ENCODE results near the gene AOC3. TPM values are rescaled to one million over a fixed set of nuclear protein-coding genes. Genes with fewer than 3 reads are reported as not detected.

AOC3 gene, protein sequence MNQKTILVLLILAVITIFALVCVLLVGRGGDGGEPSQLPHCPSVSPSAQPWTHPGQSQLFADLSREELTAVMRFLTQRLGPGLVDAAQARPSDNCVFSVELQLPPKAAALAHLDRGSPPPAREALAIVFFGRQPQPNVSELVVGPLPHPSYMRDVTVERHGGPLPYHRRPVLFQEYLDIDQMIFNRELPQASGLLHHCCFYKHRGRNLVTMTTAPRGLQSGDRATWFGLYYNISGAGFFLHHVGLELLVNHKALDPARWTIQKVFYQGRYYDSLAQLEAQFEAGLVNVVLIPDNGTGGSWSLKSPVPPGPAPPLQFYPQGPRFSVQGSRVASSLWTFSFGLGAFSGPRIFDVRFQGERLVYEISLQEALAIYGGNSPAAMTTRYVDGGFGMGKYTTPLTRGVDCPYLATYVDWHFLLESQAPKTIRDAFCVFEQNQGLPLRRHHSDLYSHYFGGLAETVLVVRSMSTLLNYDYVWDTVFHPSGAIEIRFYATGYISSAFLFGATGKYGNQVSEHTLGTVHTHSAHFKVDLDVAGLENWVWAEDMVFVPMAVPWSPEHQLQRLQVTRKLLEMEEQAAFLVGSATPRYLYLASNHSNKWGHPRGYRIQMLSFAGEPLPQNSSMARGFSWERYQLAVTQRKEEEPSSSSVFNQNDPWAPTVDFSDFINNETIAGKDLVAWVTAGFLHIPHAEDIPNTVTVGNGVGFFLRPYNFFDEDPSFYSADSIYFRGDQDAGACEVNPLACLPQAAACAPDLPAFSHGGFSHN
- total RNA-seq: 16.2 TPM

DNA sequence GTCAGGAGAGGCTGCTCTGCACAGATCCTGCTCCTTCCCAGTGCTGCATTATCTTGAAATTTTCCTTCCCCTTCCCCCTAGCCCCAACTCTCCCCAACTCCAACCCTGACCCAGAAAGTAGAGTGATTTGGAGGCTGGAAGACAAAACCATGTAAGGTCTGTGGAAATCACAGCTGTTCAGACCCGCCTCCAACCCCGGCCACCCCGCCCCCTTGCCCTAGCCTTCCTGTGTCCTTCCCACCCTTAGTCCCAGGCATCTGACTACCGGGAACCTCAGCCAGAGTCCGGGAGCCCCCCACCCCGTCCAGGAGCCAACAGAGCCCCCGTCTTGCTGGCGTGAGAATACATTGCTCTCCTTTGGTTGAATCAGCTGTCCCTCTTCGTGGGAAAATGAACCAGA is at the start of gene AOC3:
Gene AOC3 (plus strand): TSS at position 246 of the 400 bp plus-strand sequence. CDS start 145 bp downstream, at position 391.
- Histone ChIP-seq H3K9ac (ENCODE audit: low read depth in 1 of 3, low read length in 3 of 3) (peak within 1 kb of the TSS; percentile 50 to 74 (median 51)), H3K4me3 (ENCODE audit: low read length in 3 of 3) (peak within 1 kb of the TSS; percentile 40 to 72 (median 69)), H3K27ac (ENCODE audit: low read depth, low read length) (peak within 1 kb of the TSS; percentile 75), H3K4me1 (ENCODE audit: control insufficient read depth in 3 of 3, insufficient read depth in 3 of 3, low read length in 3 of 3) (peaks cover 3 to 13% (median 6%) of the 10 kb centered on the region in 3 donors), H3K9me3 (ENCODE audit: control insufficient read depth in 3 of 3, low read length in 3 of 3) (no peaks in the 10 kb centered on the region), H3K36me3 (ENCODE audit: control insufficient read depth in 3 of 3, insufficient read depth in 3 of 3, low read length in 3 of 3) (peaks cover 1 to 2% (median 2%) of the 10 kb centered on the region in 3 donors), H3K27me3 (ENCODE audit: control insufficient read depth in 3 of 3, insufficient read depth in 3 of 3, low read length in 3 of 3) (peaks cover 3 to 23% (median 6%) of the 10 kb centered on the region in 3 donors)

DNA sequence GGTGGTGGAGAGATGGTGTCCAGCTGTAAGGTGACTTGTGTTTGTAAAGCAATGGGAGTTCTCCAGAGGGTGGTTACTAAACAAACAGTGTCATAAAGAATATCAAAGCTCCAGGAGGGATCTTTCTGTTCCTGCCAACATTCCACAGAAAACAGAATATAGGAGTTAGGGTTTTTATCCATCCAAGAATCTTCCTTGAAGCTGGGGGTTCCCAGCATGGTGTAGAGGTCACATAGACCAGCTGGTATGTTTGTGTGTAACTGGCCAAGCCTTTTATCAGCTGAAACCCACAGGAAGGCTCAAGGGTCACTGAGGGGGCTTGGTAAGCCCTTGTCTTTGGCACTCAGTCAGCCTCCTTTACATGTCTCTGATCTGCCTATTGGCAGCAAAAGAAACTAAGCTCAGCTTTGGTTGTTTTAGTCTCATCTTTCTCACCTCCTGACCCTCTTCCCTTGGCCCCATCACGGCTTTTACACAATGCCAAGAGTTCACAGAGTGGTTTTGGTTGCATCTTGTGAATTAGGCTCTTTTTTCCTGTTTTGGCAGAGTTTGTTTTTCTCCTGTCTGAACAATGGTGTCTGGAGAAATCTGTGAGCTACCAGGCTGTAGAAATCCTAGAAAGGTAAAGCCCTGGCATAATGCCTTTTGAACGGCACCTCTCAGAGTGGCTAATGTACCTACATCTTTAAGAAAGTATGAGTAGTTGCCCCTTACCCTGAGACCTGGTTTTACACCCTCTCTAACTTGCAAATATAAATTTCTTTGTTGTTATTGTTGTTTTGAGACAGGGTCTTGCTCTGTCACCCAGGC is 47.7 kb upstream of the AOC3 start:
- H3K27ac ChIP-seq (ENCODE audit: low read depth, low read length): no peak overlapping the region
- no peak overlapping the region for H3K4me3 ChIP-seq (ENCODE audit: low read length in 3 of 3)
- H3K9ac ChIP-seq (ENCODE audit: low read depth in 1 of 3, low read length in 3 of 3): no peak overlapping the region
- H3K4me1 ChIP-seq (ENCODE audit: control insufficient read depth in 3 of 3, insufficient read depth in 3 of 3, low read length in 3 of 3): peaks cover 5 to 8% (median 5%) of the 10 kb centered on the region in 3 donors
- H3K36me3 ChIP-seq (ENCODE audit: control insufficient read depth in 3 of 3, insufficient read depth in 3 of 3, low read length in 3 of 3): peaks cover 0 to 2% (median 0%) of the 10 kb centered on the region in 3 donors
- no peaks in the 10 kb centered on the region for H3K9me3 ChIP-seq (ENCODE audit: control insufficient read depth in 3 of 3, low read length in 3 of 3)
- H3K27me3 ChIP-seq (ENCODE audit: control insufficient read depth in 3 of 3, insufficient read depth in 3 of 3, low read length in 3 of 3): no peaks in the 10 kb centered on the region

- no peak overlapping the region for H3K27ac ChIP-seq (ENCODE audit: low read depth, low read length)
- H3K27me3 ChIP-seq (ENCODE audit: control insufficient read depth in 3 of 3, insufficient read depth in 3 of 3, low read length in 3 of 3): no peaks in the 10 kb centered on the region
- H3K4me1 ChIP-seq (ENCODE audit: control insufficient read depth in 3 of 3, insufficient read depth in 3 of 3, low read length in 3 of 3): no peaks in the 10 kb centered on the region
- no peak overlapping the region for H3K9ac ChIP-seq (ENCODE audit: low read depth in 1 of 3, low read length in 3 of 3)
- H3K36me3 ChIP-seq (ENCODE audit: control insufficient read depth in 3 of 3, insufficient read depth in 3 of 3, low read length in 3 of 3): peaks cover 0 to 3% (median under 1%) of the 10 kb centered on the region in 3 donors
- H3K9me3 ChIP-seq (ENCODE audit: control insufficient read depth in 3 of 3, low read length in 3 of 3): no peaks in the 10 kb centered on the region
- no peak overlapping the region for H3K4me3 ChIP-seq (ENCODE audit: low read length in 3 of 3)
These were observed 46.1 kb upstream of the AOC3 start for GRCh38 chr17:42804918-42805367.

GRCh38 chr17:42806249-42806648 is 44.8 kb upstream of the AOC3 start:
- no peak overlapping the region for H3K9ac ChIP-seq (ENCODE audit: low read depth in 1 of 3, low read length in 3 of 3)
- H3K4me3 ChIP-seq (ENCODE audit: low read length in 3 of 3): no peak overlapping the region
- H3K9me3 ChIP-seq (ENCODE audit: control insufficient read depth in 3 of 3, low read length in 3 of 3): no peaks in the 10 kb centered on the region
- H3K27me3 ChIP-seq (ENCODE audit: control insufficient read depth in 3 of 3, insufficient read depth in 3 of 3, low read length in 3 of 3): no peaks in the 10 kb centered on the region
- no peak overlapping the region for H3K27ac ChIP-seq (ENCODE audit: low read depth, low read length)
- no peaks in the 10 kb centered on the region for H3K4me1 ChIP-seq (ENCODE audit: control insufficient read depth in 3 of 3, insufficient read depth in 3 of 3, low read length in 3 of 3)
- peaks cover 7 to 13% (median 10%) of the 10 kb centered on the region in 3 donors for H3K36me3 ChIP-seq (ENCODE audit: control insufficient read depth in 3 of 3, insufficient read depth in 3 of 3, low read length in 3 of 3)

DNA sequence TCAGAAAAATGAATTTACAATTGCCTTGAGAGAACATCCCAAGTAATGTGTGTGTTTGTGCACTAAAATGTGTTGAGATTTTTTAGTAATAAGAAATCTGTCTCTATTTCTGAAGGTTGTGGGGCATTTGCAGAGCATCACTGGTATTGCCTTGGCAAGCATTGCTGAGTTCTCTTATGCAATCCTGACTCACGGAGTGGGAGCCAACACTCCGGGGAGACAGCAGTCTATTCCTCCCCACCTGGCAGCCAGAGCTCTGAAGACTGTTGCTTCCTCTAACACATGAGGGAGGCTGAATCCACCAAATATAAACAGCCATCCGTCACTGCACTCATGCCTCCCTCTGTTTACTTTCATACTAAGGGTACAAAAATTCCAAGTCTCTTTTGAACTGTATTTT is 41.7 kb upstream of the AOC3 start:
- H3K9me3 ChIP-seq (ENCODE audit: control insufficient read depth in 3 of 3, low read length in 3 of 3): no peaks in the 10 kb centered on the region
- no peak overlapping the region for H3K9ac ChIP-seq (ENCODE audit: low read depth in 1 of 3, low read length in 3 of 3)
- H3K4me1 ChIP-seq (ENCODE audit: control insufficient read depth in 3 of 3, insufficient read depth in 3 of 3, low read length in 3 of 3): no peaks in the 10 kb centered on the region
- no peak overlapping the region for H3K27ac ChIP-seq (ENCODE audit: low read depth, low read length)
- peaks cover 18 to 30% (median 26%) of the 10 kb centered on the region in 3 donors for H3K36me3 ChIP-seq (ENCODE audit: control insufficient read depth in 3 of 3, insufficient read depth in 3 of 3, low read length in 3 of 3)
- no peaks in the 10 kb centered on the region for H3K27me3 ChIP-seq (ENCODE audit: control insufficient read depth in 3 of 3, insufficient read depth in 3 of 3, low read length in 3 of 3)
- no peak overlapping the region for H3K4me3 ChIP-seq (ENCODE audit: low read length in 3 of 3)

DNA sequence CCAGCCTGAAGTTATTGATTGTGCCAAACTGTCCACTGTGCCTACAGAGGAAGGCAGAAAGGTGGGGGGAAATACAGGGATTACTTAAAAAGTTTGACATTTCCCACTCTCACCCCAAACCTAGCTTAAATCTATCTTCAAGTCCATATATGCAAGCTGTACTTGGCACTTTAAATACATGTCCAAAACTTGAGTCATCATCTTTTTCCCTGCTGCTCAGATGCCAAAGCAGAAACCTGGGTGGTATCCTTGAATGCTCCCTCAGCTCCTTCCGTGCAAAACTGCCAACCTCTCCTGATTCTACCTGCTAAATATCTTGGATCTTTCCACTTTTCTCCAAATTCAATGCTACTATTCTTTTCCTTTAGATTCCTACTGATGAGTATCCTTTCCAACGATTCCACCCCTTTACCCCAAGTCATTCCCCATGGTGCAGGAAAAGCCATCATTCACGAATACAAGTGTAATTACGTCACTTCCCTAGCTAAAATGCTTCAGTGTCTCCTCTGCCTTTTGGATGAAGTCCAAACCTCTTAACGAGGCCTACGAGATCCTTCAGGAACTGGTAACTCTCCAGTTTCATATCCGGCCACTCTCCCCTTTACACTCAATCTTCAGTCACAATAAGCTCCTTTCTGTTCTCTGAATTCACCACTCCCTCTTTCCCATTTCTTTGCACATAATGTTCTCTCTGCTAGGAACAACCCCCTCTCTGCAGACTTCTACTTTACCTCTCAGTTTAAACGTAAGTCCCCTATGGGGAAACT is 36.2 kb upstream of the AOC3 start:
- H3K27ac ChIP-seq (ENCODE audit: low read depth, low read length): no peak overlapping the region
- H3K9me3 ChIP-seq (ENCODE audit: control insufficient read depth in 3 of 3, low read length in 3 of 3): no peaks in the 10 kb centered on the region
- no peak overlapping the region for H3K4me3 ChIP-seq (ENCODE audit: low read length in 3 of 3)
- peaks cover 0 to 4% (median 0%) of the 10 kb centered on the region in 3 donors for H3K4me1 ChIP-seq (ENCODE audit: control insufficient read depth in 3 of 3, insufficient read depth in 3 of 3, low read length in 3 of 3)
- H3K36me3 ChIP-seq (ENCODE audit: control insufficient read depth in 3 of 3, insufficient read depth in 3 of 3, low read length in 3 of 3): peaks cover 54 to 76% (median 74%) of the 10 kb centered on the region in 3 donors
- no peaks in the 10 kb centered on the region for H3K27me3 ChIP-seq (ENCODE audit: control insufficient read depth in 3 of 3, insufficient read depth in 3 of 3, low read length in 3 of 3)
- H3K9ac ChIP-seq (ENCODE audit: low read depth in 1 of 3, low read length in 3 of 3): no peak overlapping the region

DNA sequence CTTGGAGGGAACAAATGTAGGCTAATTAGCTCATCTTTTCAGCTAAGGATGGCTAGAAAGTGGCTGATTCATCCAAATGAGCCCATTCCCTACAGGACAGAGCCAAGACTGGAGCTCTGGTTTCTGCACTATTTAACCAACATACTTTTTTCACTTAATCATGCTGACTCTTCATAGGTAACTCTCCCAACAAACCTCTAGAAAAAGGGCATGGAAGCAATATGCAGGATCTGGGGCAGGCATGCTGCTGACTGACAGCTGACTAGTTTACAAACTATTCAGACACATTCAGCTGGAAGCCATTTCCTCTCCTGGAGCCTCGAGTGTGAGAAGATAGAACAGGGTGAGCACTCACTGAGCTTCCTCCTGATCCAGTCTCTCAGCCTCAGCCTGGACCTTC is 33.1 kb upstream of the AOC3 start:
- peaks cover 49 to 75% (median 68%) of the 10 kb centered on the region in 3 donors for H3K36me3 ChIP-seq (ENCODE audit: control insufficient read depth in 3 of 3, insufficient read depth in 3 of 3, low read length in 3 of 3)
- H3K9ac ChIP-seq (ENCODE audit: low read depth in 1 of 3, low read length in 3 of 3): no peak overlapping the region
- H3K4me1 ChIP-seq (ENCODE audit: control insufficient read depth in 3 of 3, insufficient read depth in 3 of 3, low read length in 3 of 3): peaks cover 0 to 4% (median 1%) of the 10 kb centered on the region in 3 donors
- H3K27ac ChIP-seq (ENCODE audit: low read depth, low read length): no peak overlapping the region
- H3K9me3 ChIP-seq (ENCODE audit: control insufficient read depth in 3 of 3, low read length in 3 of 3): no peaks in the 10 kb centered on the region
- no peaks in the 10 kb centered on the region for H3K27me3 ChIP-seq (ENCODE audit: control insufficient read depth in 3 of 3, insufficient read depth in 3 of 3, low read length in 3 of 3)
- no peak overlapping the region for H3K4me3 ChIP-seq (ENCODE audit: low read length in 3 of 3)

- peaks cover 3 to 6% (median 4%) of the 10 kb centered on the region in 3 donors for H3K4me1 ChIP-seq (ENCODE audit: control insufficient read depth in 3 of 3, insufficient read depth in 3 of 3, low read length in 3 of 3)
- H3K27me3 ChIP-seq (ENCODE audit: control insufficient read depth in 3 of 3, insufficient read depth in 3 of 3, low read length in 3 of 3): no peaks in the 10 kb centered on the region
- H3K27ac ChIP-seq (ENCODE audit: low read depth, low read length): no peak overlapping the region
- no peak overlapping the region for H3K9ac ChIP-seq (ENCODE audit: low read depth in 1 of 3, low read length in 3 of 3)
- H3K9me3 ChIP-seq (ENCODE audit: control insufficient read depth in 3 of 3, low read length in 3 of 3): no peaks in the 10 kb centered on the region
- H3K36me3 ChIP-seq (ENCODE audit: control insufficient read depth in 3 of 3, insufficient read depth in 3 of 3, low read length in 3 of 3): peaks cover 49 to 75% (median 67%) of the 10 kb centered on the region in 3 donors
- no peak overlapping the region for H3K4me3 ChIP-seq (ENCODE audit: low read length in 3 of 3)
These were observed 32.6 kb upstream of the AOC3 start for GRCh38 chr17:42818379-42818778.

- H3K27me3 ChIP-seq (ENCODE audit: control insufficient read depth in 3 of 3, insufficient read depth in 3 of 3, low read length in 3 of 3): no peaks in the 10 kb centered on the region
- H3K36me3 ChIP-seq (ENCODE audit: control insufficient read depth in 3 of 3, insufficient read depth in 3 of 3, low read length in 3 of 3): peaks cover 41 to 58% (median 50%) of the 10 kb centered on the region in 3 donors
- no peaks in the 10 kb centered on the region for H3K9me3 ChIP-seq (ENCODE audit: control insufficient read depth in 3 of 3, low read length in 3 of 3)
- H3K9ac ChIP-seq (ENCODE audit: low read depth in 1 of 3, low read length in 3 of 3): no peak overlapping the region
- H3K27ac ChIP-seq (ENCODE audit: low read depth, low read length): no peak overlapping the region
- no peak overlapping the region for H3K4me3 ChIP-seq (ENCODE audit: low read length in 3 of 3)
- peaks cover 8 to 14% (median 10%) of the 10 kb centered on the region in 3 donors for H3K4me1 ChIP-seq (ENCODE audit: control insufficient read depth in 3 of 3, insufficient read depth in 3 of 3, low read length in 3 of 3)
These were observed 31.0 kb upstream of the AOC3 start for GRCh38 chr17:42819939-42820535.
